ELF-1 (cell line): ENCODE data around the gene PCDHGB5.
"Not testable (repeated sequence)": the region's sequence is repeated elsewhere in the genome, so short reads cannot be mapped to it uniquely, and the experiment has no call there.

Experiments used
- DNase-seq: peaks from one replicate; pipeline ENCODE4 v3.0.0-alpha.2; 2016; ENCODE audit warnings: low read depth, low spot score

Gene PCDHGB5

GRCh38 chr5:141397756-141398551 is at the start of gene PCDHGB5:
Gene PCDHGB5, plus strand, starts transcription at chr5:141397947. Its CDS starts 181 bp downstream, at chr5:141398128.
- not testable (repeated sequence) for DNase-seq

GRCh38 chr5:141349917-141350619 is 47.7 kb upstream of the PCDHGB5 start, which contains the start of gene PCDHGB1:
Gene PCDHGB1, plus strand, starts transcription at chr5:141350099. Its CDS starts 162 bp downstream, at chr5:141350261.
- DNase-seq: peak; percentile 39

- no peak for DNase-seq
Measured at GRCh38 chr5:141351591-141351990, 46.2 kb upstream of the PCDHGB5 start.

DNA sequence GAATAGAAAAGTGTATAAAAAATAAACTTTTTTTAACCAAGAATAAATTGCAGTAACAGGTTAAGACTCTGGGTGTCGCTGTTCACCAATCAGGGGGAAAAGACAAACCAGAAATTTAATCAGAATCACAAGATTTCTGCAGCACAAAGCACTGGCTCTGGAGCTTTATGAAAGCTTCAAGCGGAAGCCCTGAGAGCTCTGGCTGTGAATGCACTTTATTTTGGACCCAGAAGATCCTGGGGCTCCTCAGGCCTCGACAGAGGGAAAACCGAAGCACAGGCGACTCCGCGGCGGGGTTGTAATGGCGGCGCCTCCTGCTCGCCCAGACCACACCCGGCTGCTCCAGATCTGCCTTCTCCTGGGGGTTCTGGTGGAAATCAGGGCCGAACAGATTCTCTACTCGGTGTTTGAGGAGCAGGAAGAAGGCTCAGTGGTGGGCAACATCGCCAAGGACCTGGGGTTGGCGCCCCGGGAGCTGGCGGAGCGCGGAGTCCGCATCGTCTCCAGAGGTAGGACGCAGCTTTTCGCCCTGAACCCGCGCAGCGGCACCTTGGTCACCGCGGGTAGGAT is 42.8 kb upstream of the PCDHGB5 start, which contains the start of gene PCDHGA4:
TSS of gene PCDHGA4 (plus strand) at position 122 of the 570 bp plus-strand sequence. CDS start at position 209, 87 bp downstream.
- DNase-seq: no peak

- no peak for DNase-seq
Measured at GRCh38 chr5:141355641-141356040, 42.1 kb upstream of the PCDHGB5 start.

DNA sequence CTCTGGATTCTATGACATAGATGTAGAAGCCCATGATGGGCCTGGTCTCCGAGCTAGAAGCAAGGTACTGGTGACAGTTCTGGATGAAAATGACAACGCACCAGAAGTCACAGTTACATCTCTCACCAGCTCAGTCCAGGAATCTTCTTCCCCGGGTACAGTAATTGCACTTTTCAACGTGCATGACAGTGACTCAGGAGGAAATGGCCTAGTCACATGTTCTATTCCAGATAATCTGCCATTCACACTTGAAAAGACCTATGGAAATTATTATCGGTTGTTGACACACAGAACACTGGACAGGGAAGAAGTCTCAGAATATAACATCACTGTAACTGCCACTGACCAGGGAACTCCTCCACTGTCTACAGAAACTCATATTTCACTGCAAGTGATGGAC is 41.6 kb upstream of the PCDHGB5 start:
- DNase-seq: no peak

DNA sequence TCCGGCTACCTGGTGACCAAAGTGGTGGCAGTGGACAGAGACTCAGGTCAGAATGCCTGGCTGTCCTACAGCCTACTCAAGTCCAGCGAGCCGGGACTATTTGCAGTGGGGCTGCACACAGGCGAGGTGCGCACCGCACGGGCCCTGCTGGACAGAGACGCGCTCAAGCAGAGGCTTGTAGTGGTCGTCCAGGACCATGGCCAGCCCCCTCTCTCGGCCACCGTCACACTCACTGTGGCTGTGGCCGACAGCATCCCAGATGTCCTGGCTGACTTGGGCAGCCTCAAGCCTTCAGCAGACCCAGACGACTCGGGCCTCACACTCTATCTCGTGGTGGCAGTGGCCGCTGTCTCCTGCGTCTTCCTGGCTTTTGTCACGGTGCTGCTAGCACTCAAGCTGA is 40.8 kb upstream of the PCDHGB5 start:
- no peak for DNase-seq

- no peak for DNase-seq
Measured at GRCh38 chr5:141359790-141360426, 37.8 kb upstream of the PCDHGB5 start, which contains the start of gene PCDHGB2. Gene PCDHGB2, plus strand, starts transcription at chr5:141359994. Its CDS starts 142 bp downstream, at chr5:141360136.

DNA sequence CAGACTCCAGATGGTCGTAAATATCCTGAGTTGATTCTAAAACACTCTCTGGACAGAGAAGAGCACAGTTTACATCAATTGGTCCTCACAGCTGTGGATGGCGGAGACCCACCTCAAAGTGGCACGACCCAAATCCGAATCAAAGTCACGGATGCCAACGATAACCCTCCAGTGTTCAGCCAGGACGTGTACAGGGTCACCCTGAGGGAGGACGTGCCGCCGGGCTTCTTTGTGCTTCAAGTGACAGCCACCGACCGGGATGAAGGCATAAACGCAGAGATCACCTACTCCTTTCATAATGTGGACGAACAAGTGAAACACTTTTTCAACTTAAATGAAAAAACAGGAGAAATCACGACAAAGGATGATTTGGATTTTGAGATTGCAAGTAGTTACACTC is 37.1 kb upstream of the PCDHGB5 start:
- no peak for DNase-seq

GRCh38 chr5:141362719-141363118 is 35.0 kb upstream of the PCDHGB5 start:
- DNase-seq: no peak

GRCh38 chr5:141363952-141364660 is 33.6 kb upstream of the PCDHGB5 start, which contains the start of gene PCDHGA5:
Gene PCDHGA5, plus strand, starts transcription at chr5:141364162. Its CDS starts 169 bp downstream, at chr5:141364331.
- no peak for DNase-seq

DNA sequence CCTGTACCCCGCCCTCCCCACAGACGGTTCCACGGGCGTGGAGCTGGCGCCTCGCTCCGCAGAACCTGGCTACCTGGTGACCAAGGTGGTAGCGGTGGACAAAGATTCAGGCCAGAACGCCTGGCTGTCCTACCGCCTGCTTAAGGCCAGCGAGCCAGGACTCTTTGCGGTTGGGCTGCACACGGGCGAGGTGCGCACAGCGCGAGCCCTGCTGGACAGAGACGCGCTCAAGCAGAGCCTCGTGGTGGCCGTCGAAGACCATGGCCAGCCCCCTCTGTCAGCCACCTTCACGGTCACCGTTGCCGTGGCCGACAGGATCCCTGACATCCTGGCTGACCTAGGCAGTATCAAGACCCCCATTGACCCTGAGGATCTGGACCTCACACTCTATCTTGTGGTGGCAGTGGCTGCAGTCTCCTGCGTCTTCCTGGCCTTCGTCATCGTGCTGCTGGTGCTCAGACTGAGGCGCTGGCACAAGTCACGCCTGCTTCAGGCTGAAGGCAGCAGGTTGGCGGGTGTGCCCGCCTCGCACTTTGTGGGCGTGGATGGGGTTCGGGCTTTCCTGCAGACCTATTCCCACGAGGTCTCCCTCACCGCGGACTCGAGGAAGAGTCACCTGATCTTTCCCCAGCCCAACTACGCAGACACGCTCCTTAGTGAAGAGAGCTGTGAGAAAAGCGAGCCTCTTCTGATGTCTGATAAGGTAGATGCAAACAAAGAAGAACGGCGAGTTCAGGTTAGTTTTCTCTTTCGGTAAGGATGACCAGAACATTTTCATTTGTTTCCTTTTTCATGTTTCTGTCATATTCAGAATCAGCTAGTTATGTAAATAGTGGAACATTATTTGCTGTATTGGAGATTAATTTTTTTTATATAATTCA is 31.5 kb upstream of the PCDHGB5 start:
- DNase-seq: no peak

DNA sequence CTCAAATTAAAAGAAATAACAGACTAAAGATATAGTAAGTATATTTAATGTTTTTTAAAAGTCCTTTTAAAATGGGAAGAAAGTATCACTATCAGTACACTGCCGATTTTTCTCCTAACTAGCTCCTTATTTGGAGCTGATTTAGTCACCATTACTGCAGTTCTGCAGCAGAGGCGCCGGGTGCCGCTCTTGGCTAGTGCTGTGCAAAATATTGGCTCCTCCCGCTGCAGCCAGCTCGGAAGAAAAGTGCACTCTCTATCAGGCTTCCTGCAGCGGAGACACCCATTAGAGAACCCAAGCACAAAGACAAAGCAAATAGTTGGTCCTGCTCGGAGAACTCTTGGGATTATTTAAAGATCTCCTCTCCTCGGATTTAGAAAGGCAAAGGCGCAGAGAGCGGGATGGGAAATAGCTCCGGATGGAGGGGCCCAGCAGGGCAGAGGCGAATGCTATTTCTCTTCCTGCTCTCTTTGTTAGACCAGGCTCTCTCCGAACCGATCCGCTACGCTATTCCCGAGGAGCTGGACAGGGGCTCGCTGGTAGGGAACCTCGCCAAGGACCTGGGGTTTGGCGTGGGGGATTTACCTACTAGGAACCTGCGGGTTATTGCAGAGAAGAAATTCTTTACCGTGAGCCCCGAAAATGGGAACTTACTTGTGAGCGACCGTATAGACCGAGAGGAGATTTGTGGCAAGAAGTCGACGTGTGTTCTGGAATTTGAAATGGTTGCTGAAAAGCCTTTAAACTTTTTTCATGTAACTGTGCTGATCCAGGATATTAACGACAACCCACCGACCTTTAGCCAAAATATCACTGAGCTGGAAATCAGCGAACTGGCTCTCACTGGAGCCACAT is 27.5 kb upstream of the PCDHGB5 start, which contains the start of gene PCDHGB3:
TSS of gene PCDHGB3 (plus strand) at position 249 of the 855 bp plus-strand sequence. CDS start at position 402, 153 bp downstream.
- no peak for DNase-seq

DNA sequence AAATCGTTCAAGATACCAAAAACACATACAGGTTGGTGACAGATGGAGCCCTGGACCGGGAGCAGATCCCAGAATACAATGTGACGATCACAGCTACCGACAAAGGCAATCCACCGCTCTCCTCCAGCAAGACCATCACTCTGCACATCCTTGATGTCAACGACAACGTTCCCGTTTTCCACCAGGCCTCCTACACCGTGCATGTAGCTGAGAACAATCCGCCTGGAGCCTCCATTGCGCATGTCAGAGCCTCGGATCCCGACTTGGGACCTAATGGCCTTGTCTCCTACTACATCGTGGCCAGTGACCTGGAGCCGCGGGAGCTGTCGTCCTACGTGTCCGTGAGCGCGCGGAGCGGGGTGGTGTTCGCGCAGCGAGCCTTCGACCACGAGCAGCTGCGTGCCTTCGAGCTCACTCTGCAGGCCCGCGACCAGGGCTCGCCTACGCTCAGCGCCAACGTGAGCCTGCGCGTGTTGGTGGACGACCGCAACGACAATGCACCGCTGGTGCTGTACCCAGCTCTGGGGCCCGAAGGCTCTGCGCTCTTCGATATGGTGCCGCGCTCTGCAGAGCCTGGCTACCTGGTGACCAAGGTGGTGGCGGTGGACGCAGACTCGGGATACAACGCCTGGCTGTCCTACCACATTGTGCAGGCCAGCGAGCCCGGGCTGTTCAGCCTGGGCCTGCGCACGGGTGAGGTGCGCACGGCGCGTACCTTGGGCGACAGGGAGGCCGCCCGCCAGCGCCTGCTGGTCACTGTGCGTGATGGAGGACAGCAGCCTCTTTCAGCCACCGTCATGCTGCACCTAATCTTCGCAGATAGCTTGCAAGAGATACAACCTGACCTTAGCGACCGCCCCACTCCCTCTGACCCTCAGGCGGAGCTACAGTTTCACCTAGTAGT is 25.9 kb upstream of the PCDHGB5 start:
- no peak for DNase-seq

DNA sequence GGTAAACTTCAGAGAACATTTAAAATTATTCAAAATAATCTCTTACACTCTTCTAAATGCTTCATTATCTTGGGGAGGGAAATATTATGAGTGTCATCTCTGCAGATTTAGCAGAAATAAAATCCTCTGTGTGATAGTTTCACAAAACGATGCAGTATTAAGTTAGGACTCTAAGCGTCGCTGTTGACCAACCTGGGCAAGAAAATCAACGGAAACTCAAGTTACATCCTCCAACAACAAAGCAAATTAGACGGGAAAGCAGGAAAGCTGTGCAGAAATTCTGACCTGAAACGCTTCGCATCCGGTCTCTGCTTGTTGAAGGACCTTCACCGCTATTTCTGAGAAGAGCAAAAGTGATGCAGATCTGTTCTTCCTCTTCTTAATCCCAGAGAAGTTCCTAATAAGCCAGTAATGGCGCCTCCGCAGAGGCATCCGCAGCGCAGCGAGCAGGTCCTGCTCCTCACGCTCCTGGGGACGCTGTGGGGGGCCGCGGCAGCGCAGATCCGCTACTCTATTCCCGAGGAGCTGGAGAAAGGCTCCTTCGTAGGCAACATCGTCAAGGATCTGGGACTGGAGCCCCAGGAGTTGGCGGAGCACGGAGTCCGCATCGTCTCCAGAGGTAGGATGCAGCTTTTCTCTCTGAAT is 24.0 kb upstream of the PCDHGB5 start, which contains the start of gene PCDHGA6:
TSS of gene PCDHGA6 (plus strand) at position 219 of the 645 bp plus-strand sequence. CDS start at position 412, 193 bp downstream.
- DNase-seq: peak; percentile 60

- no peak for DNase-seq
Measured at GRCh38 chr5:141374627-141375026, 23.1 kb upstream of the PCDHGB5 start.
